NB4 (cell line): Measurements from ENCODE around the gene LIPG.

Experiments used
- MAX ChIP-seq: IDR thresholded peaks from 2 replicates; pipeline ENCODE4 v1.6.1; 2011; ENCODE audit warnings: low read depth, low read length
- TF ChIP-seq, protein P1 (sequence below): IDR thresholded peaks from one replicate; pipeline ENCODE4 v1.5.1; 2012; ENCODE audit warnings: low read depth, low read length

- TF ChIP-seq, protein P1, sequence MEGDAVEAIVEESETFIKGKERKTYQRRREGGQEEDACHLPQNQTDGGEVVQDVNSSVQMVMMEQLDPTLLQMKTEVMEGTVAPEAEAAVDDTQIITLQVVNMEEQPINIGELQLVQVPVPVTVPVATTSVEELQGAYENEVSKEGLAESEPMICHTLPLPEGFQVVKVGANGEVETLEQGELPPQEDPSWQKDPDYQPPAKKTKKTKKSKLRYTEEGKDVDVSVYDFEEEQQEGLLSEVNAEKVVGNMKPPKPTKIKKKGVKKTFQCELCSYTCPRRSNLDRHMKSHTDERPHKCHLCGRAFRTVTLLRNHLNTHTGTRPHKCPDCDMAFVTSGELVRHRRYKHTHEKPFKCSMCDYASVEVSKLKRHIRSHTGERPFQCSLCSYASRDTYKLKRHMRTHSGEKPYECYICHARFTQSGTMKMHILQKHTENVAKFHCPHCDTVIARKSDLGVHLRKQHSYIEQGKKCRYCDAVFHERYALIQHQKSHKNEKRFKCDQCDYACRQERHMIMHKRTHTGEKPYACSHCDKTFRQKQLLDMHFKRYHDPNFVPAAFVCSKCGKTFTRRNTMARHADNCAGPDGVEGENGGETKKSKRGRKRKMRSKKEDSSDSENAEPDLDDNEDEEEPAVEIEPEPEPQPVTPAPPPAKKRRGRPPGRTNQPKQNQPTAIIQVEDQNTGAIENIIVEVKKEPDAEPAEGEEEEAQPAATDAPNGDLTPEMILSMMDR: no peak
- TF ChIP-seq MAX: no peak
Observed at GRCh38 chr18:49639643-49640391, 78.0 kb downstream of the LIPG start.
